Natural killer cell (primary cell): Measurements from ENCODE around the gene TMC6. TPM values are rescaled to one million over a fixed set of nuclear protein-coding genes. Genes with fewer than 3 reads are reported as not detected.
A peak's percentile ranks its signal among the peaks of the same experiment; 100 is the strongest.

ENCODE experiments used
- ATAC-seq, 3 donors: fragments of 150-1000 bp in 2 of 3; fragments of 200-7000 bp in 1 of 3; cut with Tn5 transposase; 1 replicate in 1 of 3; 2 replicates in 2 of 3; pipeline ENCODE4 v1.10.0; 2021; ENCODE audit warnings: mild to moderate bottlenecking in 2 of 3, moderate library complexity in 2 of 3
- DNase-seq, 2 donors: peaks; one replicate each; pipeline versions ENCODE4 v3.0.0 to v3.0.0-alpha.2; 2013 to 2021; ENCODE audit warnings: mixed read lengths in 1 of 2
- H3K27ac ChIP-seq: one replicate; pipeline ENCODE4 v1.5.1; 2013; ENCODE audit warnings: mild to moderate bottlenecking, low read length
- H3K27me3 ChIP-seq: one replicate; pipeline ENCODE4 v1.6.1; 2013; ENCODE audit warnings: low read length; ENCODE audit not compliant: control insufficient read depth, insufficient read depth
- H3K36me3 ChIP-seq: one replicate; pipeline ENCODE4 v1.6.1; 2013; ENCODE audit warnings: low read length; ENCODE audit not compliant: control insufficient read depth, insufficient read depth
- H3K4me1 ChIP-seq: one replicate; pipeline ENCODE4 v1.6.1; 2013; ENCODE audit warnings: low read length; ENCODE audit not compliant: control insufficient read depth, insufficient read depth
- H3K4me3 ChIP-seq: one replicate; pipeline ENCODE4 v1.5.1; 2013; ENCODE audit warnings: low read length
- H3K9me3 ChIP-seq: one replicate; pipeline ENCODE4 v1.6.1; 2013; ENCODE audit warnings: low read length; ENCODE audit not compliant: control insufficient read depth, insufficient read depth
- H3K27ac Mint-ChIP-seq, 2 donors: one replicate each; pipeline ENCODE4 v1.8.0; 2022; ENCODE audit warnings: mild to moderate bottlenecking in 2 of 2, mixed read lengths in 2 of 2, moderate library complexity in 1 of 2
- H3K27me3 Mint-ChIP-seq, 2 donors: one replicate each; pipeline ENCODE4 v1.8.0; 2022; ENCODE audit warnings: low read depth in 2 of 2, mixed read lengths in 2 of 2
- H3K36me3 Mint-ChIP-seq: one replicate; pipeline ENCODE4 v1.8.0; 2022; ENCODE audit warnings: mixed read lengths
- H3K4me1 Mint-ChIP-seq, 2 donors: one replicate each; pipeline ENCODE4 v1.8.0; 2022; ENCODE audit warnings: mixed read lengths in 2 of 2
- H3K4me3 Mint-ChIP-seq: one replicate; pipeline ENCODE4 v1.8.0; 2022; ENCODE audit warnings: mild to moderate bottlenecking, moderate library complexity, mixed read lengths
- H3K9me3 Mint-ChIP-seq, 2 donors: one replicate each; pipeline ENCODE4 v1.8.0; 2022; ENCODE audit warnings: mixed read lengths in 2 of 2
- CTCF ChIP-seq: fragments of 200-600 bp; IDR thresholded peaks from one replicate; pipeline ENCODE4 v1.8.0; 2022; ENCODE audit warnings: antibody characterized with exemption
- WGBS: methylation state at CpG from one replicate; pipeline ENCODE4 v1.1.7; 2013; ENCODE audit warnings: missing lambda C conversion rate; ENCODE audit not compliant: insufficient coverage; 5-methylcytosine and 5-hydroxymethylcytosine counted together
- intact Hi-C: fragments of 100-400 bp; cut with micrococcal nuclease; formaldehyde crosslinking; loops from one replicate; pipeline ENCODE4 v1.14.2; 2022
- total RNA-seq, 4 donors: library from RNA; stranded (reverse); fragments of 120-200 nt in 1 of 4; gene quantifications; one replicate each; pipeline versions ENCODE4 v1.2.3 to v1.2.4, GENCODE V29; 2013 to 2022

TMC6 gene
- total RNA-seq, 3 donors from 2014 or later (not counting 1 experiment from before 2014, with no cell fraction given) = 653 to 825 (median 687) TPM

GRCh38 chr17:78168903-78169793, 40.6 kb upstream of the TMC6 start:
- Mint-ChIP-seq H3K4me3 (peak overlapping the region; percentile 42), H3K9me3 (no peaks in the 10 kb centered on the region), H3K36me3 (no peaks in the 10 kb centered on the region), H3K27ac (peak overlapping the region in 1 of 2 donors; percentile 58), H3K27me3 (no peaks in the 10 kb centered on the region), H3K4me1 (peaks cover 19 to 33% of the 10 kb centered on the region in 2 donors)
- Histone ChIP-seq H3K9me3 (no peaks in the 10 kb centered on the region), H3K27me3 (no peaks in the 10 kb centered on the region), H3K36me3 (peaks cover 10% of the 10 kb centered on the region), H3K4me3 (peak overlapping the region; percentile 53), H3K27ac (peak overlapping the region; percentile 53), H3K4me1 (peaks cover 56% of the 10 kb centered on the region)
- intact Hi-C loops = no loop called here
- no peak for TF ChIP-seq CTCF
- 14% methylated on average over 36 of the region's 38 CpGs for WGBS
- peak in 1 of 2 donors; percentile 85 for DNase-seq
- ATAC-seq = peak; percentile 25 to 43 (median 34)

GRCh38 chr17:78168242-78168902, 39.8 kb upstream of the TMC6 start, which contains the start of gene SYNGR2:
SYNGR2 (plus strand) TSS chr17:78168581; CDS start chr17:78168617, 36 bp downstream.
- Histone ChIP-seq H3K4me1 (peaks cover 49% of the 10 kb centered on the region), H3K27ac (peak within 1 kb of the TSS; percentile 80), H3K9me3 (no peaks in the 10 kb centered on the region), H3K4me3 (peak within 1 kb of the TSS; percentile 53), H3K36me3 (peaks cover 10% of the 10 kb centered on the region), H3K27me3 (no peaks in the 10 kb centered on the region)
- DNase-seq (peak; percentile 86 to 92), ATAC-seq (peak; percentile 94 to 95 (median 94))
- Mint-ChIP-seq H3K27me3 (no peaks in the 10 kb centered on the region), H3K4me3 (peak within 1 kb of the TSS; percentile 75), H3K36me3 (no peaks in the 10 kb centered on the region), H3K4me1 (peaks cover 12 to 28% of the 10 kb centered on the region in 2 donors), H3K9me3 (no peaks in the 10 kb centered on the region), H3K27ac (peak within 1 kb of the TSS in 1 of 2 donors; percentile 58)
- no peak for TF ChIP-seq CTCF
- under 1% methylated on average over 84 of the region's 84 CpGs for WGBS
- intact Hi-C loops = no loop called here

- intact Hi-C loops = no loop called here
- Mint-ChIP-seq H3K4me3 (no peak overlapping the region), H3K27ac (no peak overlapping the region)
Measured at GRCh38 chr17:78166416-78166815, 37.9 kb upstream of the TMC6 start.

More at GRCh38 chr17:78166416-78166815, 37.9 kb upstream of the TMC6 start:
- Histone ChIP-seq H3K36me3 (peaks cover 3% of the 10 kb centered on the region), H3K9me3 (no peaks in the 10 kb centered on the region), H3K4me1 (peaks cover 31% of the 10 kb centered on the region), H3K27me3 (no peaks in the 10 kb centered on the region), H3K4me3 (no peak overlapping the region), H3K27ac (no peak overlapping the region)
- H3K9me3 Mint-ChIP-seq = no peaks in the 10 kb centered on the region
- no peaks in the 10 kb centered on the region for H3K36me3 Mint-ChIP-seq
- ATAC-seq (no peak), DNase-seq (no peak)
- TF ChIP-seq CTCF = no peak
- H3K27me3 Mint-ChIP-seq = no peaks in the 10 kb centered on the region
- H3K4me1 Mint-ChIP-seq = peaks cover 0 to 8% of the 10 kb centered on the region in 2 donors
- 65% methylated on average over 4 of the region's 6 CpGs for WGBS
